DND-41 (cell line): ENCODE data around the gene SLIT2.

Source experiments
- ATAC-seq: fragments of 200-7000 bp; cut with Tn5 transposase; 3 replicates; pipeline ENCODE4 v1.9.1; 2021; ENCODE audit warnings: low read depth; ENCODE audit not compliant: insufficient read depth
- DNase-seq: peaks from one replicate; pipeline ENCODE4 v3.0.0-alpha.2; 2020
- H2AFZ ChIP-seq: 2 replicates; pipeline ENCODE4 v1.6.0; 2012; ENCODE audit warnings: low read depth, low read length
- H3K27ac ChIP-seq: 2 replicates; pipeline ENCODE4 v1.5.1; 2012; ENCODE audit warnings: low read length, inconsistent platforms
- H3K27me3 ChIP-seq: fragments of 200-600 bp; sonication (generic); 2 replicates; pipeline ENCODE4 v1.6.0; 2012; ENCODE audit warnings: low read length, mild to moderate bottlenecking, inconsistent platforms; ENCODE audit not compliant: insufficient read depth, poor library complexity
- H3K36me3 ChIP-seq: 2 replicates; pipeline ENCODE4 v1.5.1; 2012; ENCODE audit warnings: low read length, inconsistent platforms; ENCODE audit not compliant: insufficient read depth
- H3K4me1 ChIP-seq: 2 replicates; pipeline ENCODE4 v1.5.1; 2012; ENCODE audit warnings: mild to moderate bottlenecking, low read length; ENCODE audit not compliant: insufficient read depth
- H3K4me2 ChIP-seq: 2 replicates; pipeline ENCODE4 v1.6.0; 2012; ENCODE audit warnings: mild to moderate bottlenecking, moderate library complexity, low read length, inconsistent platforms; ENCODE audit not compliant: insufficient read depth
- H3K4me3 ChIP-seq, 2 experiments: fragments of 200-600 bp in 1 of 2; shearing (Covaris generic) in 1 of 2; 2 replicates each; pipeline ENCODE4 v1.5.1; 2012 to 2016; ENCODE audit warnings: inconsistent platforms in 2 of 2, low read length in 2 of 2, mild to moderate bottlenecking in 2 of 2, low read depth in 1 of 2, moderate library complexity in 1 of 2
- H3K79me2 ChIP-seq: 2 replicates; pipeline ENCODE4 v1.6.0; 2012; ENCODE audit warnings: low read length, inconsistent platforms; ENCODE audit not compliant: insufficient read depth
- H3K9ac ChIP-seq: 2 replicates; pipeline ENCODE4 v1.6.0; 2012; ENCODE audit warnings: low read depth, mild to moderate bottlenecking, inconsistent platforms, low read length, moderate library complexity
- H3K9me3 ChIP-seq: 2 replicates; pipeline ENCODE4 v1.5.1; 2012; ENCODE audit warnings: low read length, moderate library complexity, mild to moderate bottlenecking, inconsistent platforms; ENCODE audit not compliant: insufficient read depth, severe bottlenecking
- H4K20me1 ChIP-seq: 2 replicates; pipeline ENCODE4 v1.6.0; 2012; ENCODE audit warnings: low read length; ENCODE audit not compliant: insufficient read depth
- CTCF ChIP-seq: IDR thresholded peaks from 2 replicates; pipeline ENCODE4 v1.5.1; 2012; ENCODE audit warnings: borderline replicate concordance, low read length, moderate library complexity, mild to moderate bottlenecking; ENCODE audit not compliant: poor library complexity, severe bottlenecking; ENCODE audit errors: extremely low read depth
- EZH2 ChIP-seq: IDR thresholded peaks from 3 replicates; pipeline ENCODE4 v1.6.1; 2012; ENCODE audit warnings: borderline replicate concordance, low read depth, mild to moderate bottlenecking, moderate library complexity, low read length, inconsistent platforms; ENCODE audit not compliant: severe bottlenecking

SLIT2 gene

GRCh38 chr4:20283039-20283438, 31.3 kb downstream of the SLIT2 start:
- Histone ChIP-seq H3K27me3 (no peaks in the 10 kb centered on the region), H2AFZ (no peak overlapping the region), H3K79me2 (no peaks in the 10 kb centered on the region), H3K4me2 (no peak overlapping the region), H4K20me1 (no peaks in the 10 kb centered on the region), H3K4me3 (no peak overlapping the region), H3K9ac (no peak overlapping the region), H3K36me3 (no peaks in the 10 kb centered on the region), H3K9me3 (no peaks in the 10 kb centered on the region), H3K4me1 (no peaks in the 10 kb centered on the region), H3K27ac (no peak overlapping the region)
- DNase-seq (no peak), ATAC-seq (no peak)
- TF ChIP-seq EZH2 = no peak
- no peak for TF ChIP-seq CTCF

GRCh38 chr4:20284990-20285389, 33.3 kb downstream of the SLIT2 start:
- no peak overlapping the region for H3K4me3 ChIP-seq
- no peak overlapping the region for H3K27ac ChIP-seq
- H3K36me3 ChIP-seq = no peaks in the 10 kb centered on the region
- no peak overlapping the region for H3K9ac ChIP-seq
- no peaks in the 10 kb centered on the region for H4K20me1 ChIP-seq
- no peak for TF ChIP-seq EZH2
- no peak for TF ChIP-seq CTCF
- no peak overlapping the region for H3K4me2 ChIP-seq
- ATAC-seq = no peak
- no peaks in the 10 kb centered on the region for H3K9me3 ChIP-seq
- H3K4me1 ChIP-seq = no peaks in the 10 kb centered on the region
- DNase-seq = no peak
- H2AFZ ChIP-seq = no peak overlapping the region
- H3K79me2 ChIP-seq = no peaks in the 10 kb centered on the region
- H3K27me3 ChIP-seq = no peaks in the 10 kb centered on the region

GRCh38 chr4:20287246-20287645, 35.5 kb downstream of the SLIT2 start:
- no peak overlapping the region for H3K4me3 ChIP-seq
- ATAC-seq (no peak), DNase-seq (no peak)
- no peak overlapping the region for H3K4me2 ChIP-seq
- H3K27ac ChIP-seq = no peak overlapping the region
- no peaks in the 10 kb centered on the region for H3K9me3 ChIP-seq
- TF ChIP-seq EZH2 (no peak), CTCF (no peak)
- no peaks in the 10 kb centered on the region for H4K20me1 ChIP-seq
- H3K27me3 ChIP-seq = no peaks in the 10 kb centered on the region
- H2AFZ ChIP-seq = no peak overlapping the region
- H3K79me2 ChIP-seq = no peaks in the 10 kb centered on the region
- H3K4me1 ChIP-seq = no peaks in the 10 kb centered on the region
- no peak overlapping the region for H3K9ac ChIP-seq
- H3K36me3 ChIP-seq = no peaks in the 10 kb centered on the region

- no peak overlapping the region for H3K9ac ChIP-seq
- no peak for TF ChIP-seq CTCF
- TF ChIP-seq EZH2 = no peak
- H3K27me3 ChIP-seq = no peaks in the 10 kb centered on the region
- no peaks in the 10 kb centered on the region for H3K4me1 ChIP-seq
- no peaks in the 10 kb centered on the region for H3K36me3 ChIP-seq
- H3K9me3 ChIP-seq = no peaks in the 10 kb centered on the region
- H4K20me1 ChIP-seq = no peaks in the 10 kb centered on the region
- no peak overlapping the region for H3K4me2 ChIP-seq
- no peak overlapping the region for H3K27ac ChIP-seq
- H3K4me3 ChIP-seq = no peak overlapping the region
- H2AFZ ChIP-seq = no peak overlapping the region
- DNase-seq (no peak), ATAC-seq (no peak)
- no peaks in the 10 kb centered on the region for H3K79me2 ChIP-seq
These were observed 36.4 kb downstream of the SLIT2 start for GRCh38 chr4:20288047-20288650.
